Measurements from ENCODE around the gene HOXC6. TPM values are rescaled to one million over a fixed set of nuclear protein-coding genes. Genes with fewer than 3 reads are reported as not detected.

Gene HOXC6
- total RNA-seq, 4 donors from 2014 or later, result 0.48 TPM; not detected in 3

DNA sequence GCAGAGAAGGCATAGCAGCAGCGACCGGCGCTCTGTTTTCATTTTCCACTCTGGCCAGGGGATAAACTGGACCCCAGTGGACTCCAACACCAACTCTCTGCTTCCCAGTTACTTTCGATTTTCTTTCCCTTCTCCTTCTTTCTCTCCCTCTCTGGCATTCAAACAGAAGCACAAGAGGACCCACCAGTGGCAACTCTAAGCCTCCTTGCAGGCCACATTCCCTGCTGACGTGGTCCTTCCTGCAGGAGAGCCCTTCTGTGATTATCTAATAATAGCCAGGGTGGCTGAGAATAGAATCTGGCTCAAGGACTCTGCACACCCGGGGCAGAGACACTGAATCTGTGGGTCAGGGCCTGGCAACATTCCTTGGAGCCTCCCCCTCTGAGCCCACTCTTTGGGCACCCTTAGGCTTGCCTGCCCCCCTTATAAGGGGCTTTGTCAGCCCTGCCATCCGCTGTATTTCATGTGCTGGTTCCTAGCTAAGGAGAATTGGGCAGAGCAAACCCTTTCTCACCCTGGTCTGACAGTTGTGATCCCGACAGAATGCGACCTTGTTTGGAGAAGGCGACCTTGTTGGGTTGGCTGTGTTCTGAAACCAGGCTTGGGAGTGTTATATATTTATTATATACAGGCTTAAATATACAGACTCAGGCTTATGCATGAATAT is 8.2 kb upstream of the HOXC6 start:
- no peak for DNase-seq
- H3K36me3 ChIP-seq, result no peaks in the 10 kb centered on the region
- no peak overlapping the region for H3K4me3 ChIP-seq
- peaks cover 100% of the 10 kb centered on the region for H3K27me3 ChIP-seq
- no peaks in the 10 kb centered on the region for H3K9me3 ChIP-seq
- peaks cover 12 to 28% (median 18%) of the 10 kb centered on the region in 4 donors for H3K4me1 ChIP-seq
- TF ChIP-seq CTCF (IDR thresholded peaks at IDR 0.05) (no peak), POLR2A (IDR thresholded peaks at IDR 0.05) (no peak), POLR2AphosphoS5 (IDR thresholded peaks at IDR 0.05) (no peak), EP300 (IDR thresholded peaks at IDR 0.05; ENCODE audit: low read depth) (no peak)
- H3K27ac ChIP-seq, result peak overlapping the region in 1 of 4 donors; percentile 63
- intact Hi-C loops (cut with DNase I; ENCODE audit: low total_unique reads), result no loop called here
- in situ Hi-C loops (cut with MboI; ENCODE audit: low pct_ligation_motif_present in 1 of 4, low pct_unique_long_range_greater_than_20kb in 1 of 4, low sequenced_read_pairs in 3 of 4), result loop anchor here in 1 of 4 donors (10.0 kb wide), 1 partner anchor 175 kb away; no protein-coding TSS in a partner anchor
- 53 to 60% methylated on average over 5 to 9 of the region's 10 CpGs for WGBS, 2 donors (ENCODE audit: low coverage in 1 of 2)

DNA sequence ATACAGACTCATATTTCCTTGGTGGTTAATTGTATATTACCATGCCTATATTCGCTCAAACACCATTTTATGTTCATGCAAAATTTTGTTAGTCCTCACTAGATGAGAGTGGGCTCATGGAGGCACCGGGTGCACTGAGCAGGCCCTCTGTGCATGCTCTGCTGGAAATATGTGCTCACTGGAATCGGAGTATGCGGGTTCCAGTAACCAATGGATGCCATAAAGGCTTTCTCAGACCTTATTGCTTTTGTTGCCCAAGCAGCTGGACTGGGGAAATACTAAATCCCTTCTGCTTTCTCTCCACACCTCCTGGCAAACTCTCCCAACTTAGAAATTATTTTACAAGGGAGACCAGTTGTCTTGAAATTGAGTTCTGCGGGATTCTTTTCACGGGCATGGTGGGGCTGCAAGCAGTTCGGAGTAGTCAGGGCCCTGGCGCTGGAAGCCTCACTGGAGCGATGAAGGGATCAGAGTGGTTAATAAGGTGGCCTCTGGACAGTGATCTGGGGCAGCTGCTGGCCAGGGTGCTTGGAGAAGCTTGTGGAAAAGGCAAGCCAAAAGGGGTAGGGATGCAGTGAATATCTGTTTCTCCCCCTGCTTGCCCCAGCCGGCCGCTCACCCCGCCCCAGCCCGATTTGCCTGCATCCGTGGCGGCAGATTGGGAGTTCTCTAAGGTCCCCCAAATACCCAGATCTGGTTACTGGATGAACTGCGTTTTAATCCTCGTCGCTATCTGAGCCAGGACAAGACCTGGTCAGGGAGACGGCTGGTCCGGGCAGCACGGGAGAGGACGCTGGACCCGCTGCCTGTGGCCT is 7.4 kb upstream of the HOXC6 start:
- 72 to 74% methylated on average over 12 to 23 of the region's 23 CpGs for WGBS, 2 donors (ENCODE audit: low coverage in 1 of 2)
- in situ Hi-C loops (cut with MboI; ENCODE audit: low pct_ligation_motif_present in 1 of 4, low pct_unique_long_range_greater_than_20kb in 1 of 4, low sequenced_read_pairs in 3 of 4) (loop anchor here in 1 of 4 donors (10.0 kb wide), 1 partner anchor 174 kb away; no protein-coding TSS in a partner anchor), intact Hi-C loops (cut with DNase I; ENCODE audit: low total_unique reads) (no loop called here)
- H3K4me1 ChIP-seq, result peaks cover 12 to 32% (median 16%) of the 10 kb centered on the region in 4 donors
- H3K36me3 ChIP-seq, result no peaks in the 10 kb centered on the region
- H3K9me3 ChIP-seq, result no peaks in the 10 kb centered on the region
- TF ChIP-seq EP300 (IDR thresholded peaks at IDR 0.05; ENCODE audit: low read depth) (no peak), POLR2AphosphoS5 (IDR thresholded peaks at IDR 0.05) (no peak), CTCF (IDR thresholded peaks at IDR 0.05) (no peak), POLR2A (IDR thresholded peaks at IDR 0.05) (no peak)
- H3K27me3 ChIP-seq, result peaks cover 100% of the 10 kb centered on the region
- DNase-seq, result no peak
- no peak overlapping the region for H3K27ac ChIP-seq
- no peak overlapping the region for H3K4me3 ChIP-seq

DNA sequence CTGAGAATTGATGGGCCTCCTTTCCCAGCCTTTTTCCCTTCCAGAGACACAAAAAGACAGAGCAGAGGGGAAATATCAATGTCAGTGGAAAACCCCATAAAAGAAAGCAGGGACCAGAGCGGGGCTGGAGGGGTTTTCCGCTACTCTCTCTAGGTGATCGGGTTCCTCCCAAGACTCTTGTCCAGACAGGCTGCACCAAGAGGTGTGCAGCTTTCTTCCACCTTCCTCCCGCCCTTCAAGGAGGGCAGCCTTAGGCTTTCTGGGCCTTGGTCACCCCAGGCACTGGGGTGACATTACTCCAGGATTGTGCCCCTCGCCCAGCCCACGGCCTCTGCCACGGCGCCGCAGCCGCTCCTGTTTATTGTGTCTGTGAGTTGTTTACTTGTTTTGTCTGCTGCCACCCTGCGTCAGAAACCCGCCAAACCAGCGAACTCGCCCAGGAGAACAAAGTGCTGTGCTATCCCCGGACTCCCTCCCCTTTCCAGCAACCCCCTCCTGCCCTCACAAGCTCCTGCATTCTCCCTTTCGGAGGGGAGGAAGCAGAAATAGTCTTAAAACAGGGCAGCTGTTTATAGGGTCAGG is 6.7 kb upstream of the HOXC6 start:
- H3K27me3 ChIP-seq, result peaks cover 100% of the 10 kb centered on the region
- WGBS, 2 donors (ENCODE audit: low coverage in 1 of 2), result 15 to 19% methylated on average over 6 to 16 of the region's 16 CpGs
- TF ChIP-seq POLR2AphosphoS5 (IDR thresholded peaks at IDR 0.05) (no peak), EP300 (IDR thresholded peaks at IDR 0.05; ENCODE audit: low read depth) (no peak), POLR2A (IDR thresholded peaks at IDR 0.05) (no peak), CTCF (IDR thresholded peaks at IDR 0.05) (no peak)

More for the DNA sequence above, 6.7 kb upstream of the HOXC6 start:
- in situ Hi-C loops (cut with MboI; ENCODE audit: low pct_ligation_motif_present in 1 of 4, low pct_unique_long_range_greater_than_20kb in 1 of 4, low sequenced_read_pairs in 3 of 4), result loop anchor here in 1 of 4 donors (10.0 kb wide), 1 partner anchor 173 kb away; no protein-coding TSS in a partner anchor
- no peak overlapping the region for H3K4me3 ChIP-seq
- no peak overlapping the region for H3K27ac ChIP-seq
- H3K4me1 ChIP-seq, result peaks cover 10 to 33% (median 16%) of the 10 kb centered on the region in 4 donors
- no peak for DNase-seq
- intact Hi-C loops (cut with DNase I; ENCODE audit: low total_unique reads), result no loop called here
- H3K36me3 ChIP-seq, result no peaks in the 10 kb centered on the region
- H3K9me3 ChIP-seq, result no peaks in the 10 kb centered on the region
